GM12878 (cell line): ENCODE data around the gene SLC1A2. TPM values are rescaled to one million over a fixed set of nuclear protein-coding genes. Genes with fewer than 3 reads are reported as not detected.

ENCODE experiments used
- ATAC-seq: fragments of 200-7000 bp; cut with Tn5 transposase; 3 replicates; pipeline ENCODE4 v1.9.1; 2020; ENCODE audit warnings: mild to moderate bottlenecking, moderate library complexity
- BruUV-seq: library from RNA; stranded (reverse); fragments of 400-500 nt; replicated peaks from 2 replicates; lab custom pipeline; 2021; lab: Mats Ljungman, UMichigan
- CTCF ChIA-PET: fragments of 300-600 bp; sonication (Branson Sonifier 250); formaldehyde crosslinking; extraction: SDS; loops from one replicate; lab custom pipeline; 2021; ENCODE audit warnings: inconsistent platforms; lab: Yijun Ruan, JAX
- POLR2A ChIA-PET: fragments of 350-600 bp; formaldehyde crosslinking; extraction: SDS; loops from one replicate; lab custom pipeline; 2021; ENCODE audit warnings: inconsistent platforms; lab: Charles Lee
- RAD21 ChIA-PET: fragments of 300-600 bp; sonication (Branson Sonifier 250); formaldehyde crosslinking; loops from one replicate; lab custom pipeline; 2023; ENCODE audit warnings: antibody characterized with exemption; ENCODE audit not compliant: unreplicated experiment; lab: Charles Lee
- SMC1A ChIA-PET: fragments of 300-600 bp; sonication (Branson Sonifier 250); formaldehyde crosslinking; loops from one replicate; lab custom pipeline; 2023; ENCODE audit not compliant: unreplicated experiment, uncharacterized antibody; lab: Charles Lee
- DNase-seq: peaks from one replicate; pipeline ENCODE4 v3.0.0-alpha.2; 2011; ENCODE audit warnings: low read depth, low spot score
- FAIRE-seq: peaks from 3 replicates; lab custom pipeline; 2011; peaks lifted over from hg19 to GRCh38; lab: Jason Lieb, UNC
- H2AFZ ChIP-seq: 2 replicates; pipeline ENCODE4 v1.6.0; 2011; ENCODE audit warnings: low read depth, low read length, control low read depth; ENCODE audit not compliant: control insufficient read depth
- H3K27ac ChIP-seq: 2 replicates; pipeline ENCODE4 v1.5.1; 2011; ENCODE audit warnings: control low read depth; ENCODE audit not compliant: control insufficient read depth, insufficient read depth
- H3K27me3 ChIP-seq, 2 experiments: replicated peaks in 1 of 2; 2 replicates each; pipeline versions ENCODE4 v1.6.0 to v1.6.1; 2011; ENCODE audit warnings: low read length in 1 of 2; ENCODE audit not compliant: control insufficient read depth in 2 of 2, insufficient read depth in 2 of 2
- H3K36me3 ChIP-seq, 2 experiments: 2 replicates each; pipeline ENCODE4 v1.5.1; 2011; ENCODE audit warnings: low read length in 1 of 2; ENCODE audit not compliant: control insufficient read depth in 2 of 2, insufficient read depth in 2 of 2
- H3K4me1 ChIP-seq: 2 replicates; pipeline ENCODE4 v1.6.1; 2011; ENCODE audit warnings: mild to moderate bottlenecking, low read length, moderate library complexity, mixed read lengths; ENCODE audit not compliant: control insufficient read depth, insufficient read depth
- H3K4me2 ChIP-seq: 2 replicates; pipeline ENCODE4 v1.6.0; 2011; ENCODE audit warnings: control low read depth; ENCODE audit not compliant: control insufficient read depth, insufficient read depth
- H3K4me3 ChIP-seq: fragments of 200-600 bp; sonication (generic); 2 replicates; pipeline ENCODE4 v1.5.1; 2016
- H3K79me2 ChIP-seq: 2 replicates; pipeline ENCODE4 v1.6.0; 2011; ENCODE audit warnings: low read length; ENCODE audit not compliant: control insufficient read depth, insufficient read depth
- H3K9ac ChIP-seq: 2 replicates; pipeline ENCODE4 v1.8.0; 2011; ENCODE audit warnings: low read length, control low read depth, mixed read lengths; ENCODE audit not compliant: control insufficient read depth, insufficient read depth
- H3K9me3 ChIP-seq: replicated peaks from 3 replicates; pipeline ENCODE4 v1.5.1; 2011; ENCODE audit warnings: mild to moderate bottlenecking, low read length; ENCODE audit not compliant: control insufficient read depth, insufficient read depth
- H4K20me1 ChIP-seq: 2 replicates; pipeline ENCODE4 v1.6.0; 2011; ENCODE audit not compliant: control insufficient read depth, insufficient read depth
- EGR1 ChIP-seq, 2 experiments: IDR thresholded peaks; 1 replicate in 1 of 2; 2 replicates in 1 of 2; pipeline ENCODE4 v1.6.1; 2011 to 2012; ENCODE audit warnings: low read depth in 2 of 2, low read length in 2 of 2, borderline replicate concordance in 1 of 2, mild to moderate bottlenecking in 1 of 2, moderate library complexity in 1 of 2
- ETV6 ChIP-seq, 2 experiments: fragments of 450-650 bp in 1 of 2; IDR thresholded peaks in 1 of 2; conservative IDR thresholded peaks in 1 of 2; 2 replicates each; pipeline ENCODE4 v1.6.1; 2014; ENCODE audit warnings: antibody characterized with exemption in 1 of 2, borderline replicate concordance in 1 of 2, low read depth in 1 of 2, mild to moderate bottlenecking in 1 of 2, moderate library complexity in 1 of 2
- JUNB ChIP-seq: IDR thresholded peaks from 2 replicates; pipeline ENCODE4 v1.6.1; 2016; ENCODE audit warnings: antibody characterized with exemption, mild to moderate bottlenecking
- NBN ChIP-seq: fragments of 450-650 bp; IDR thresholded peaks from 2 replicates; pipeline ENCODE4 v1.6.1; 2016
- POLR2AphosphoS2 ChIP-seq: IDR thresholded peaks from 2 replicates; pipeline ENCODE4 v1.6.1; 2011; ENCODE audit warnings: low read depth, mild to moderate bottlenecking, low read length, improper control_type of control experiment, moderate library complexity
- RAD21 ChIP-seq: IDR thresholded peaks from 2 replicates; pipeline ENCODE4 v1.6.1; 2011; ENCODE audit warnings: mild to moderate bottlenecking, low read depth, low read length, moderate library complexity; ENCODE audit not compliant: insufficient read depth
- RBBP5 ChIP-seq: fragments of 200-600 bp; sonication (generic); conservative IDR thresholded peaks from 2 replicates; pipeline ENCODE4 v1.6.1; 2016
- RCOR1 ChIP-seq: conservative IDR thresholded peaks from 2 replicates; pipeline ENCODE4 v1.6.1; 2012; ENCODE audit warnings: low read depth, low read length, improper control_type of control experiment
- SIN3A ChIP-seq: IDR thresholded peaks from 2 replicates; pipeline ENCODE4 v1.6.1; 2012; ENCODE audit warnings: low read depth, low read length, improper control_type of control experiment
- SUZ12 ChIP-seq: fragments of 200-600 bp; sonication (generic); IDR thresholded peaks from one replicate; pipeline ENCODE4 v1.6.1; 2018; ENCODE audit warnings: antibody characterized with exemption, mild to moderate bottlenecking; ENCODE audit not compliant: unreplicated experiment
- TBL1XR1 ChIP-seq: IDR thresholded peaks from 2 replicates; pipeline ENCODE4 v1.6.1; 2012; ENCODE audit warnings: low read depth, low read length, improper control_type of control experiment
- ZNF24 ChIP-seq: fragments of 450-650 bp; IDR thresholded peaks from 2 replicates; pipeline ENCODE4 v1.6.1; 2017; ENCODE audit warnings: antibody characterized with exemption, mild to moderate bottlenecking
- ZZZ3 ChIP-seq: IDR thresholded peaks from 2 replicates; pipeline ENCODE4 v1.6.1; 2011; ENCODE audit warnings: low read depth; ENCODE audit not compliant: control insufficient read depth, insufficient read length
- WGBS: methylation state at CpG from one replicate; pipeline ENCODE4 v1.1.6; 2016; ENCODE audit warnings: low lambda C conversion rate; ENCODE audit not compliant: insufficient replicate concordance, insufficient coverage; ENCODE audit errors: missing lambda C conversion rate; 5-methylcytosine and 5-hydroxymethylcytosine counted together
- in situ Hi-C: fragments of 300-500 bp; cut with MboI; formaldehyde crosslinking; loops from 9 replicates; pipeline ENCODE4 v1.14.3; 2018; ENCODE audit warnings: mixed read lengths
- intact Hi-C: fragments of 100-400 bp; cut with micrococcal nuclease; formaldehyde crosslinking; loops from one replicate; pipeline ENCODE4 v1.14.2; 2022; ENCODE audit not compliant: unreplicated experiment
- polyA plus RNA-seq, 11 experiments: library from polyadenylated mRNA; depleted of rRNA in 4 of 11; unstranded in 6 of 11; stranded (reverse) in 5 of 11; fragments of >200 nt; fragmentation: Nextera tagmentation in 4 of 11; fragmentation: Illumina TruSeq in 1 of 11; extraction: Ambion mirVana in 4 of 11; extraction: Trizol in 1 of 11; gene quantifications; 1 replicate in 1 of 11; 2 replicates in 10 of 11; pipeline versions ENCODE4 v1.2.1 to v1.2.3, GENCODE V29; 2011 to 2016; ENCODE audit warnings: inconsistent platforms in 2 of 11, missing spikeins in 2 of 11, low read depth in 1 of 11
- total RNA-seq, 4 experiments: library from RNA; depleted of rRNA in 3 of 4; stranded (reverse); fragments of >200 nt in 3 of 4; fragmentation: Illumina TruSeq in 1 of 4; extraction: Trizol in 1 of 4; gene quantifications; 2 replicates each; pipeline versions ENCODE4 v1.2.1 to v1.2.3, GENCODE V29; 2013 to 2021
- TF ChIP-seq, protein P1 (sequence below): IDR thresholded peaks from 2 replicates; pipeline ENCODE4 v1.6.1; 2012; ENCODE audit warnings: low read depth, low read length, improper control_type of control experiment
- TF ChIP-seq, protein P2 (sequence below): fragments of 450-650 bp; IDR thresholded peaks from 2 replicates; pipeline ENCODE4 v1.6.1; 2017; ENCODE audit warnings: mild to moderate bottlenecking, moderate library complexity
- TF ChIP-seq, protein P3 (sequence below): fragments of 450-650 bp; conservative IDR thresholded peaks from 2 replicates; pipeline ENCODE4 v1.6.1; 2017; ENCODE audit warnings: mild to moderate bottlenecking, moderate library complexity

Gene SLC1A2
- total and polyA plus RNA-seq, 10 of the 15 experiments (the other 5 are each of a cell fraction or from before 2014, with no cell fraction given), result 0.01 to 0.84 (median 0.22) TPM; not detected in 1

DNA sequence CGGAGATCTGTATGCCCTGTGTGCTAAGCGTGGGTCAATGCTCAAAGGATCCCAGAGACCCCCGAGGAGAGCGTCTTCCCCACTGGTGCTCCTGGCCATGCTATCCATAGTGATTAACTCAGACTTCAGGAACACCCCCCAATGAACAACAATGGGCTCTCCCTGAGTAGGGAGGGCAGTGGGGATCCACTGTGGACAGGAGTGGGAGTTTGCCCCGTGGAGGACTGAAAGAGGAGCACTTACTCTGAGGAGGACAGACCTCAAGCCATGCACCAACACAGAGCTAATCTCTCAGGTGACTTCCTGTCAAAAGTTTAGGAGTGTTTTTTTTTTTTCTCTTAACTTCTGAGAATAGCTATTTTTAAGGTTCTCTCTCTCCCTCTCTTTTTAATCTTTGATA, 24.4 kb downstream of the SLC1A2 start:
- H3K4me1 ChIP-seq, result peaks cover 24% of the 10 kb centered on the region
- peaks cover 0 to 2% of the 10 kb centered on the region in 2 experiments; a peak in 1 of 4 replicates for H3K27me3 ChIP-seq
- no peak overlapping the region for H3K9ac ChIP-seq
- ChIA-PET RAD21 (interaction anchor here (0.7 to 7.6 kb wide), 3 partner anchors 32 to 467 kb away, joined by 3 to 100 read pairs (median 3); no protein-coding TSS in a partner anchor), CTCF (interaction anchor here (0.7 to 7.3 kb wide), 8 partner anchors 16 to 809 kb away, joined by 3 to 172 read pairs (median 34); no protein-coding TSS in a partner anchor), SMC1A (interaction anchor here (0.7 to 7.6 kb wide), 5 partner anchors 91 to 883 kb away, joined by 3 to 110 read pairs (median 4); no protein-coding TSS in a partner anchor), POLR2A (interaction anchor here (0.7 kb wide), 1 partner anchor 141 kb away, joined by 3 read pairs; no protein-coding TSS in a partner anchor)
- in situ Hi-C loops (loop anchor here (5.0 to 10.0 kb wide), 3 partner anchors 398 to 880 kb away; partner anchors contain the start of gene ELF5), intact Hi-C loops (loop anchor here (5.0 kb wide), 4 partner anchors 308 to 883 kb away; partner anchors contain the start of gene ELF5)
- H3K27ac ChIP-seq, result no peak overlapping the region
- ATAC-seq, result no peak
- no peaks in the 10 kb centered on the region for H3K36me3 ChIP-seq
- no peak for DNase-seq
- BruUV-seq, result no TSS peak
- no peaks in the 10 kb centered on the region for H3K79me2 ChIP-seq
- 80% methylated on average over 5 of the region's 5 CpGs for WGBS
- H3K4me2 ChIP-seq, result no peak overlapping the region
- no peak for FAIRE-seq
- H4K20me1 ChIP-seq, result no peaks in the 10 kb centered on the region
- no peaks in the 10 kb centered on the region for H3K9me3 ChIP-seq
- no peak overlapping the region for H3K4me3 ChIP-seq
- no peak overlapping the region for H2AFZ ChIP-seq
- TF ChIP-seq RBBP5 (no peak), TBL1XR1 (no peak), EGR1 (IDR thresholded peaks at IDR 0.05; ENCODE audit: borderline replicate concordance in 1 of 2, low read depth in 2 of 2, low read length in 2 of 2) (no peak), RAD21 (no peak), NBN (no peak), ETV6 (conservative IDR thresholded peaks at IDR 0.05 in 1 of 2, IDR thresholded peaks at IDR 0.05 in 1 of 2; ENCODE audit: borderline replicate concordance in 1 of 2, low read depth in 1 of 2) (no peak), ZZZ3 (no peak), JUNB (no peak), ZNF24 (no peak), RCOR1 (no peak), SUZ12 (no peak), SIN3A (no peak), POLR2AphosphoS2 (no peak)
- TF ChIP-seq, protein P1, sequence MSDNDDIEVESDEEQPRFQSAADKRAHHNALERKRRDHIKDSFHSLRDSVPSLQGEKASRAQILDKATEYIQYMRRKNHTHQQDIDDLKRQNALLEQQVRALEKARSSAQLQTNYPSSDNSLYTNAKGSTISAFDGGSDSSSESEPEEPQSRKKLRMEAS, result no peak
- TF ChIP-seq, protein P2, sequence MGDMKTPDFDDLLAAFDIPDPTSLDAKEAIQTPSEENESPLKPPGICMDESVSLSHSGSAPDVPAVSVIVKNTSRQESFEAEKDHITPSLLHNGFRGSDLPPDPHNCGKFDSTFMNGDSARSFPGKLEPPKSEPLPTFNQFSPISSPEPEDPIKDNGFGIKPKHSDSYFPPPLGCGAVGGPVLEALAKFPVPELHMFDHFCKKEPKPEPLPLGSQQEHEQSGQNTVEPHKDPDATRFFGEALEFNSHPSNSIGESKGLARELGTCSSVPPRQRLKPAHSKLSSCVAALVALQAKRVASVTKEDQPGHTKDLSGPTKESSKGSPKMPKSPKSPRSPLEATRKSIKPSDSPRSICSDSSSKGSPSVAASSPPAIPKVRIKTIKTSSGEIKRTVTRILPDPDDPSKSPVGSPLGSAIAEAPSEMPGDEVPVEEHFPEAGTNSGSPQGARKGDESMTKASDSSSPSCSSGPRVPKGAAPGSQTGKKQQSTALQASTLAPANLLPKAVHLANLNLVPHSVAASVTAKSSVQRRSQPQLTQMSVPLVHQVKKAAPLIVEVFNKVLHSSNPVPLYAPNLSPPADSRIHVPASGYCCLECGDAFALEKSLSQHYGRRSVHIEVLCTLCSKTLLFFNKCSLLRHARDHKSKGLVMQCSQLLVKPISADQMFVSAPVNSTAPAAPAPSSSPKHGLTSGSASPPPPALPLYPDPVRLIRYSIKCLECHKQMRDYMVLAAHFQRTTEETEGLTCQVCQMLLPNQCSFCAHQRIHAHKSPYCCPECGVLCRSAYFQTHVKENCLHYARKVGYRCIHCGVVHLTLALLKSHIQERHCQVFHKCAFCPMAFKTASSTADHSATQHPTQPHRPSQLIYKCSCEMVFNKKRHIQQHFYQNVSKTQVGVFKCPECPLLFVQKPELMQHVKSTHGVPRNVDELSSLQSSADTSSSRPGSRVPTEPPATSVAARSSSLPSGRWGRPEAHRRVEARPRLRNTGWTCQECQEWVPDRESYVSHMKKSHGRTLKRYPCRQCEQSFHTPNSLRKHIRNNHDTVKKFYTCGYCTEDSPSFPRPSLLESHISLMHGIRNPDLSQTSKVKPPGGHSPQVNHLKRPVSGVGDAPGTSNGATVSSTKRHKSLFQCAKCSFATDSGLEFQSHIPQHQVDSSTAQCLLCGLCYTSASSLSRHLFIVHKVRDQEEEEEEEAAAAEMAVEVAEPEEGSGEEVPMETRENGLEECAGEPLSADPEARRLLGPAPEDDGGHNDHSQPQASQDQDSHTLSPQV, result no peak
- TF ChIP-seq, protein P3, sequence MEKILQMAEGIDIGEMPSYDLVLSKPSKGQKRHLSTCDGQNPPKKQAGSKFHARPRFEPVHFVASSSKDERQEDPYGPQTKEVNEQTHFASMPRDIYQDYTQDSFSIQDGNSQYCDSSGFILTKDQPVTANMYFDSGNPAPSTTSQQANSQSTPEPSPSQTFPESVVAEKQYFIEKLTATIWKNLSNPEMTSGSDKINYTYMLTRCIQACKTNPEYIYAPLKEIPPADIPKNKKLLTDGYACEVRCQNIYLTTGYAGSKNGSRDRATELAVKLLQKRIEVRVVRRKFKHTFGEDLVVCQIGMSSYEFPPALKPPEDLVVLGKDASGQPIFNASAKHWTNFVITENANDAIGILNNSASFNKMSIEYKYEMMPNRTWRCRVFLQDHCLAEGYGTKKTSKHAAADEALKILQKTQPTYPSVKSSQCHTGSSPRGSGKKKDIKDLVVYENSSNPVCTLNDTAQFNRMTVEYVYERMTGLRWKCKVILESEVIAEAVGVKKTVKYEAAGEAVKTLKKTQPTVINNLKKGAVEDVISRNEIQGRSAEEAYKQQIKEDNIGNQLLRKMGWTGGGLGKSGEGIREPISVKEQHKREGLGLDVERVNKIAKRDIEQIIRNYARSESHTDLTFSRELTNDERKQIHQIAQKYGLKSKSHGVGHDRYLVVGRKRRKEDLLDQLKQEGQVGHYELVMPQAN, result no peak
